OCI-LY7 (cell line): ENCODE data around the gene IL12B. TPM values are rescaled to one million over a fixed set of nuclear protein-coding genes. Genes with fewer than 3 reads are reported as not detected.

ENCODE experiments used
- BruUV-seq: library from RNA; stranded (reverse); fragments of 400-500 nt; replicated peaks from 2 replicates; lab custom pipeline; 2021; lab: Mats Ljungman, UMichigan
- CTCF ChIA-PET: fragments of 300-600 bp; sonication (Branson Sonifier 250); formaldehyde crosslinking; loops from one replicate; lab custom pipeline; 2022; ENCODE audit warnings: antibody characterized with exemption; ENCODE audit not compliant: unreplicated experiment; lab: Charles Lee
- POLR2A ChIA-PET: fragments of 300-600 bp; sonication (Branson Sonifier 250); formaldehyde crosslinking; loops from one replicate; lab custom pipeline; 2022; ENCODE audit warnings: antibody characterized with exemption; lab: Charles Lee
- DNase-seq: peaks from one replicate; pipeline ENCODE4 v3.0.0-alpha.2; 2015; ENCODE audit warnings: low spot score
- H2AFZ ChIP-seq: fragments of 200-600 bp; sonication (generic), shearing (Covaris generic); 2 replicates; pipeline ENCODE4 v1.6.1; 2014; ENCODE audit warnings: mild to moderate bottlenecking, antibody characterized with exemption, low read length, moderate library complexity
- H3K27ac ChIP-seq: fragments of 200-600 bp; sonication (generic); 2 replicates; pipeline ENCODE4 v1.5.1; 2014; ENCODE audit warnings: mixed run types, low read depth, mild to moderate bottlenecking, moderate library complexity, low read length, inconsistent platforms; ENCODE audit not compliant: poor library complexity, severe bottlenecking
- H3K36me3 ChIP-seq: fragments of 200-600 bp; sonication (generic); 2 replicates; pipeline ENCODE4 v1.6.1; 2014; ENCODE audit warnings: mild to moderate bottlenecking, antibody characterized with exemption, low read length, moderate library complexity, mixed read lengths; ENCODE audit not compliant: insufficient read depth
- H3K4me1 ChIP-seq: fragments of 200-600 bp; sonication (generic); 2 replicates; pipeline ENCODE4 v1.5.1; 2014; ENCODE audit warnings: mild to moderate bottlenecking, low read length; ENCODE audit not compliant: insufficient read depth, poor library complexity, severe bottlenecking
- H3K4me2 ChIP-seq: fragments of 200-600 bp; sonication (generic); 2 replicates; pipeline ENCODE4 v1.6.1; 2014; ENCODE audit warnings: mild to moderate bottlenecking, low read length
- H3K4me3 ChIP-seq: fragments of 200-600 bp; sonication (generic); 2 replicates; pipeline ENCODE4 v1.5.1; 2014; ENCODE audit warnings: mild to moderate bottlenecking, low read depth, low read length; ENCODE audit not compliant: poor library complexity, severe bottlenecking
- H3K79me2 ChIP-seq: fragments of 200-600 bp; sonication (generic); 2 replicates; pipeline ENCODE4 v1.6.1; 2016; ENCODE audit warnings: low read depth, mild to moderate bottlenecking, low read length, moderate library complexity, mixed read lengths; ENCODE audit not compliant: insufficient read depth
- H3K9me2 ChIP-seq: fragments of 200-600 bp; sonication (generic); 2 replicates; pipeline ENCODE4 v1.6.1; 2016; ENCODE audit warnings: mild to moderate bottlenecking, low read length, mixed read lengths; ENCODE audit not compliant: insufficient read depth
- H3K9me3 ChIP-seq: fragments of 200-600 bp; sonication (generic); 2 replicates; pipeline ENCODE4 v1.6.1; 2014; ENCODE audit warnings: mild to moderate bottlenecking, mixed run types, low read length, mixed read lengths
- H4K20me1 ChIP-seq: fragments of 200-600 bp; sonication (generic); 2 replicates; pipeline ENCODE4 v1.6.1; 2014; ENCODE audit warnings: mild to moderate bottlenecking, antibody characterized with exemption, low read length, moderate library complexity, mixed read lengths; ENCODE audit not compliant: insufficient read depth
- EZH2phosphoT487 ChIP-seq: fragments of 200-600 bp; sonication (generic); IDR thresholded peaks from 2 replicates; pipeline ENCODE4 v1.6.1; 2018; ENCODE audit warnings: low read depth, borderline replicate concordance, mild to moderate bottlenecking, mixed run types, antibody characterized with exemption, low read length, moderate library complexity, mixed read lengths
- intact Hi-C: fragments of 100-400 bp; cut with micrococcal nuclease; formaldehyde crosslinking; loops from one replicate; pipeline ENCODE4 v1.10.0; 2022; ENCODE audit not compliant: unreplicated experiment
- total RNA-seq, 2 experiments: library from RNA; depleted of rRNA in 1 of 2; stranded (reverse); fragments of >200 nt in 1 of 2; shearing (Covaris generic) in 1 of 2; gene quantifications; 2 replicates each; pipeline ENCODE4 v1.2.3, GENCODE V29; 2014 to 2022
- TF ChIP-seq, protein P1 (sequence below): fragments of 200-600 bp; sonication (generic); conservative IDR thresholded peaks from 2 replicates; pipeline ENCODE4 v1.5.1; 2014; ENCODE audit warnings: mild to moderate bottlenecking, antibody characterized with exemption, low read length, moderate library complexity, mixed read lengths

IL12B gene
- total RNA-seq, 2 experiments from 2014 or later, result not detected

- H3K27ac ChIP-seq, result no peak overlapping the region
- ChIA-PET CTCF (no interaction called here), POLR2A (interaction anchor here (1.3 kb wide), 2 partner anchors 9 to 10 kb away, joined by 3 to 6 read pairs; no protein-coding TSS in a partner anchor)
- no peak overlapping the region for H3K4me2 ChIP-seq
- no peak for DNase-seq
- H3K9me2 ChIP-seq, result no peaks in the 10 kb centered on the region
- H4K20me1 ChIP-seq, result no peaks in the 10 kb centered on the region
- H3K4me1 ChIP-seq, result no peaks in the 10 kb centered on the region
- H3K79me2 ChIP-seq, result no peaks in the 10 kb centered on the region
- intact Hi-C loops, result no loop called here
- H3K36me3 ChIP-seq, result no peaks in the 10 kb centered on the region
- no peak overlapping the region for H3K4me3 ChIP-seq
- H2AFZ ChIP-seq, result no peak overlapping the region
- H3K9me3 ChIP-seq, result no peaks in the 10 kb centered on the region
- no peak for TF ChIP-seq EZH2phosphoT487
- TF ChIP-seq, protein P1, sequence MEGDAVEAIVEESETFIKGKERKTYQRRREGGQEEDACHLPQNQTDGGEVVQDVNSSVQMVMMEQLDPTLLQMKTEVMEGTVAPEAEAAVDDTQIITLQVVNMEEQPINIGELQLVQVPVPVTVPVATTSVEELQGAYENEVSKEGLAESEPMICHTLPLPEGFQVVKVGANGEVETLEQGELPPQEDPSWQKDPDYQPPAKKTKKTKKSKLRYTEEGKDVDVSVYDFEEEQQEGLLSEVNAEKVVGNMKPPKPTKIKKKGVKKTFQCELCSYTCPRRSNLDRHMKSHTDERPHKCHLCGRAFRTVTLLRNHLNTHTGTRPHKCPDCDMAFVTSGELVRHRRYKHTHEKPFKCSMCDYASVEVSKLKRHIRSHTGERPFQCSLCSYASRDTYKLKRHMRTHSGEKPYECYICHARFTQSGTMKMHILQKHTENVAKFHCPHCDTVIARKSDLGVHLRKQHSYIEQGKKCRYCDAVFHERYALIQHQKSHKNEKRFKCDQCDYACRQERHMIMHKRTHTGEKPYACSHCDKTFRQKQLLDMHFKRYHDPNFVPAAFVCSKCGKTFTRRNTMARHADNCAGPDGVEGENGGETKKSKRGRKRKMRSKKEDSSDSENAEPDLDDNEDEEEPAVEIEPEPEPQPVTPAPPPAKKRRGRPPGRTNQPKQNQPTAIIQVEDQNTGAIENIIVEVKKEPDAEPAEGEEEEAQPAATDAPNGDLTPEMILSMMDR, result no peak
- BruUV-seq, result no TSS peak
These were observed 6.1 kb downstream of the IL12B start for GRCh38 chr5:159324102-159324755.

GRCh38 chr5:159322180-159322579 lies 8.1 kb downstream of the IL12B start:
- no peaks in the 10 kb centered on the region for H4K20me1 ChIP-seq
- TF ChIP-seq, protein P1, result no peak
- TF ChIP-seq EZH2phosphoT487, result no peak
- DNase-seq, result no peak
- no peak overlapping the region for H3K4me2 ChIP-seq
- no peak overlapping the region for H3K4me3 ChIP-seq
- CTCF ChIA-PET, result no interaction called here
- H3K9me3 ChIP-seq, result no peaks in the 10 kb centered on the region
- no peaks in the 10 kb centered on the region for H3K9me2 ChIP-seq
- intact Hi-C loops, result no loop called here
- H3K36me3 ChIP-seq, result no peaks in the 10 kb centered on the region
- no peak overlapping the region for H3K27ac ChIP-seq
- no peaks in the 10 kb centered on the region for H3K79me2 ChIP-seq
- H3K4me1 ChIP-seq, result no peaks in the 10 kb centered on the region
- no TSS peak for BruUV-seq
- no peak overlapping the region for H2AFZ ChIP-seq
- POLR2A ChIA-PET, result no interaction called here

DNA sequence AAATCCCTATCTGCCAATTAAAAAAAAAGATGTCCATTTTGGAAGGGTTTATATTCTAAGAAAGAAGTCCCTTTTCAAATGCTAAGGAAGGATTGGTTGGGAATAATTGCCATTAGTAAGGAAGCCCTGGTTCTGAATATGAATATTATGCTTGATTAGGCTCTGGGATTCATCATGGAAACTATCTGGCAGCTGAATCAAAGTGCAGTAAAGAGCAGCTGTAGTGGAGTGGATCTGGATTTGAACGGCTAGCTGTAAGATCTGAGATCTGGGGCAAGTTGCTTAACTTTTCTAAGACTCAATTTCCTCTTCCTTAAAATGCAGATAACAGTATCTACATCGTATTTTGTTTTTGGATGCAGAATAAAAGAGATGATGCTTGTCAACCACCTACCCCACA lies 10.5 kb downstream of the IL12B start:
- Histone ChIP-seq H4K20me1 (no peaks in the 10 kb centered on the region), H3K27ac (no peak overlapping the region), H3K9me2 (no peaks in the 10 kb centered on the region), H3K36me3 (no peaks in the 10 kb centered on the region), H3K9me3 (no peaks in the 10 kb centered on the region), H3K4me2 (no peak overlapping the region), H3K4me1 (no peaks in the 10 kb centered on the region), H3K79me2 (no peaks in the 10 kb centered on the region), H3K4me3 (no peak overlapping the region), H2AFZ (no peak overlapping the region)
- intact Hi-C loops, result no loop called here
- ChIA-PET POLR2A (interaction anchor here (1.9 kb wide), 1 partner anchor 9 kb away, joined by 6 read pairs; no protein-coding TSS in a partner anchor), CTCF (no interaction called here)
- BruUV-seq, result no TSS peak
- DNase-seq, result no peak
- TF ChIP-seq, protein P1, result no peak
- no peak for TF ChIP-seq EZH2phosphoT487
